Measurements from ENCODE around the gene MAP3K15. TPM values are rescaled to one million over a fixed set of nuclear protein-coding genes. Genes with fewer than 3 reads are reported as not detected.
"Not testable (repeated sequence)": the region's sequence is repeated elsewhere in the genome, so short reads cannot be mapped to it uniquely, and the experiment has no call there.

MAP3K15 gene
- total RNA-seq, 1 donor from 2014 or later = 0.25 TPM

DNA sequence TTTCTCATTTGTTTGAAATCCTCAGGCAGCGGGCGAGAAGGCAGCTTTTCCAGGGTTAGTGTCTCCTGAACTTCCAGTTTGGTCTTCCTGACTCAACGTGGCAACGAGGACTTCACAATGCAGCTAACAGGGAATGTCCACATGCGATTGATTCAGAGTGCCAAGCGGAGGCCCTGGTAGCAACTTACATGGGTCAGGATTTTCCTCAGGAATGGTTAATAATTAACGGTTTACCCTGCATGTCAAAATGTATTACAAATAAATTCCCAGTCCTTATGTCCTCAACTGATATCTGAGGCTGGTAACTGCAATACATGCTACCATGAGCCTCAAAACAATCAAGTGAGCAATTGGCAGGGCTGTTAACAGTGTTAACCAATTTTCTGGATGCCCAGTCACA lies 67.2 kb downstream of the MAP3K15 start:
- Histone ChIP-seq H3K9me3 (no peaks in the 10 kb centered on the region), H3K27ac (no peak overlapping the region), H3K4me3 (no peak overlapping the region), H3K27me3 (no peaks in the 10 kb centered on the region), H3K4me1 (no peaks in the 10 kb centered on the region), H3K36me3 (no peaks in the 10 kb centered on the region)
- no peak for TF ChIP-seq POLR2A (IDR thresholded peaks at IDR 0.05)
- TF ChIP-seq, protein P1, sequence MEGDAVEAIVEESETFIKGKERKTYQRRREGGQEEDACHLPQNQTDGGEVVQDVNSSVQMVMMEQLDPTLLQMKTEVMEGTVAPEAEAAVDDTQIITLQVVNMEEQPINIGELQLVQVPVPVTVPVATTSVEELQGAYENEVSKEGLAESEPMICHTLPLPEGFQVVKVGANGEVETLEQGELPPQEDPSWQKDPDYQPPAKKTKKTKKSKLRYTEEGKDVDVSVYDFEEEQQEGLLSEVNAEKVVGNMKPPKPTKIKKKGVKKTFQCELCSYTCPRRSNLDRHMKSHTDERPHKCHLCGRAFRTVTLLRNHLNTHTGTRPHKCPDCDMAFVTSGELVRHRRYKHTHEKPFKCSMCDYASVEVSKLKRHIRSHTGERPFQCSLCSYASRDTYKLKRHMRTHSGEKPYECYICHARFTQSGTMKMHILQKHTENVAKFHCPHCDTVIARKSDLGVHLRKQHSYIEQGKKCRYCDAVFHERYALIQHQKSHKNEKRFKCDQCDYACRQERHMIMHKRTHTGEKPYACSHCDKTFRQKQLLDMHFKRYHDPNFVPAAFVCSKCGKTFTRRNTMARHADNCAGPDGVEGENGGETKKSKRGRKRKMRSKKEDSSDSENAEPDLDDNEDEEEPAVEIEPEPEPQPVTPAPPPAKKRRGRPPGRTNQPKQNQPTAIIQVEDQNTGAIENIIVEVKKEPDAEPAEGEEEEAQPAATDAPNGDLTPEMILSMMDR (IDR thresholded peaks at IDR 0.05) = no peak
- TF ChIP-seq POLR2AphosphoS5 (IDR thresholded peaks at IDR 0.05; ENCODE audit: insufficient read depth in 1 of 2, low read depth in 1 of 2) = no peak
- DNase-seq (ENCODE audit: extremely low spot score in 2 of 2) = no peak
- intact Hi-C loops (cut with DNase I) = no loop called here

DNA sequence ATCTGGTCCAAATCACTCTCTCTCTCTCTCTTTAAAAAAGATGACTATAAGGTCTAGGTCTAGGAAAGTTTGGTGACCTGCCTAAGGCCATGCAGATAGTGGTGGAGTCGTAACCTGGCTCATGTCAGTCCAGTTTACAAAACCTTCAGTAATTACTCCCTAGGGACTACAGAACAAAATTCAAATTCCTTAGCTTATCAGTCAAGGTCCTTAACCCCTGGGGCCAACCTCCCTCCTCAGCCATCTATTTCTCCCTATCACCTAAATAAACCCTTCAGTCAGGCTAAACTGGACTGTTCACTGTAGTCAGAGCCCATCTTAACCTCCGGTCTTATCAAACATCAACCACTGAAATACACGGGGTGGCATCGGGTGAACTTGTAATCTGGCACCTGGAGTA lies 68.9 kb downstream of the MAP3K15 start:
- no peak for TF ChIP-seq POLR2AphosphoS5 (IDR thresholded peaks at IDR 0.05; ENCODE audit: insufficient read depth in 1 of 2, low read depth in 1 of 2)
- no peak for TF ChIP-seq POLR2A (IDR thresholded peaks at IDR 0.05)
- TF ChIP-seq, protein P1 (IDR thresholded peaks at IDR 0.05) = no peak
- Histone ChIP-seq H3K4me1 (no peaks in the 10 kb centered on the region), H3K27ac (no peak overlapping the region), H3K27me3 (no peaks in the 10 kb centered on the region), H3K36me3 (no peaks in the 10 kb centered on the region), H3K4me3 (no peak overlapping the region), H3K9me3 (no peaks in the 10 kb centered on the region)
- no peak for DNase-seq (ENCODE audit: extremely low spot score in 2 of 2)
- intact Hi-C loops (cut with DNase I) = no loop called here

DNA sequence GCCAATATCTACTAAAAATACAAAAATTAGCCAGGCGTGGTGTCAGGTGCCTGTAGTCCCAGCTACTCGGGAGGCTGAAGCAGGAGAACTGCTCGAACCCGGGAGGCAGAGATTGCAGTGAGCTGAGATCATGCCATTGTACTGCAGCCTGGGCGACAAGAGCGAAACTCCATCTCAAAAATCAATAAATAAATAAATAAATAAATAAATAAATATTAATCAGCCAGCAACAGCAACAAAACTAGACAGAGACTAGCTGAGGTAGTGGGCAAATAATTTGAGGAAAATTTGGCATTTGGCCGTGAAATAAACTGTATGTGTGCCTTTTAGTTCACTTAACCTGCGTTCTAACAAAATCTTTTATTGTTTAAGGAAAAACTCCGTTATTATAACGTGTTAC lies 69.5 kb downstream of the MAP3K15 start:
- H3K27ac ChIP-seq; H3K4me3 ChIP-seq; H3K4me1 ChIP-seq; intact Hi-C loops (cut with DNase I); DNase-seq (ENCODE audit: extremely low spot score in 2 of 2); H3K9me3 ChIP-seq; H3K36me3 ChIP-seq; H3K27me3 ChIP-seq: not testable (repeated sequence)

DNA sequence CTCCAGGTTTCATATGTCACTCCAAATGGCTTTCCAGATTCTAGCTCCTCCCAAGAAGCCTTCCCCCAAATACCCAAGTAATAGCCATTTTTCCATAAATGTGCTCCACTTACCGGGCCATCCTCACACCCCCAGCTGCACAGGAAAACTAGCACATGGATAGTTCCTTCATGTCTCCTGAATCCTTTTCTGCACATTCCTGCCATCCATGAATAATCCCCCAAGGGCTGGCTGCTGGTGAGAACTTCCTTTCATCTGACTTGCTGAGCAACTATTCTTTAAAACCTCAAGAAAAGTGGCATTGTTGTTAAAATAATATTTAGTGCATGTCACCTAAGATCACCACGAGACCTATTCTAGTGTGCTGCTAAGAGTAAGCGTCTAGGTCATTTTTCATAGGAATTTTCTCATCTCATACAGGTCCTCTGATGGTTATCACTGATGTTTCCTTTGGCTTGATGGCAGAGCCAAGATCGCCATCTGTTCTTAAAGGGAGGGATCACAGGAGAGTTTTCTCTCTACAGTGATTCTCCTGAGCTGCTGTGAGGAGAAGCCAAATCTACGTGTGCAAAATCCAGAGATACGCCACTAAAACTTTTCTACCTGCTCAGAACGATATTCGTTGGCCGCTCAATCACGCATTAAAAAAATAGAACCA lies 71.3 kb downstream of the MAP3K15 start:
- H3K27me3 ChIP-seq = no peaks in the 10 kb centered on the region
- intact Hi-C loops (cut with DNase I) = no loop called here
- H3K36me3 ChIP-seq = no peaks in the 10 kb centered on the region
- DNase-seq (ENCODE audit: extremely low spot score in 2 of 2) = no peak
- H3K9me3 ChIP-seq = no peaks in the 10 kb centered on the region
- TF ChIP-seq, protein P1 (IDR thresholded peaks at IDR 0.05) = no peak
- TF ChIP-seq POLR2A (IDR thresholded peaks at IDR 0.05) (no peak), POLR2AphosphoS5 (IDR thresholded peaks at IDR 0.05; ENCODE audit: insufficient read depth in 1 of 2, low read depth in 1 of 2) (no peak)
- H3K4me1 ChIP-seq = no peaks in the 10 kb centered on the region
- no peak overlapping the region for H3K27ac ChIP-seq
- H3K4me3 ChIP-seq = no peak overlapping the region

DNA sequence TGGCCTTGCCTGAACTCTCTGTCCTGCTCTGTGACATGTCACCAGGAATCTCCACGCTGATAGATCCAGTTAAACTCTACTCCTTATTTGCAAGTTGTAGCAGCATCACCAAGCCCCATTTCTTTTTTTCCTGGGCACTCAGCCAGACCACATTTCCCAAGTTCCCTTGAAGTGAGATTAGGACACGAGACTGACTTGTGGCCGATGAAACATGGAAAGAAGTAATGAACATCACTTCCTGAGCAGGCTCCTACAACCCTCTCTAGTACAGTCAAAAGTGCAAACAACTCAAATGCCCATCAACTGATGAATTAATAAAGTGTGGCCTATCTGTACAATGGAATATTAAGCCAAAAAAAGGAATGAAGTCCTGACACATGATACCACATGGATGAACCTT lies 74.6 kb downstream of the MAP3K15 start:
- TF ChIP-seq, protein P1 (IDR thresholded peaks at IDR 0.05) = no peak
- TF ChIP-seq POLR2A (IDR thresholded peaks at IDR 0.05) (no peak), POLR2AphosphoS5 (IDR thresholded peaks at IDR 0.05; ENCODE audit: insufficient read depth in 1 of 2, low read depth in 1 of 2) (no peak)
- Histone ChIP-seq H3K27me3 (no peaks in the 10 kb centered on the region), H3K36me3 (no peaks in the 10 kb centered on the region), H3K4me3 (no peak overlapping the region), H3K4me1 (no peaks in the 10 kb centered on the region), H3K9me3 (no peaks in the 10 kb centered on the region), H3K27ac (no peak overlapping the region)
- DNase-seq (ENCODE audit: extremely low spot score in 2 of 2) = no peak
- intact Hi-C loops (cut with DNase I) = no loop called here

DNA sequence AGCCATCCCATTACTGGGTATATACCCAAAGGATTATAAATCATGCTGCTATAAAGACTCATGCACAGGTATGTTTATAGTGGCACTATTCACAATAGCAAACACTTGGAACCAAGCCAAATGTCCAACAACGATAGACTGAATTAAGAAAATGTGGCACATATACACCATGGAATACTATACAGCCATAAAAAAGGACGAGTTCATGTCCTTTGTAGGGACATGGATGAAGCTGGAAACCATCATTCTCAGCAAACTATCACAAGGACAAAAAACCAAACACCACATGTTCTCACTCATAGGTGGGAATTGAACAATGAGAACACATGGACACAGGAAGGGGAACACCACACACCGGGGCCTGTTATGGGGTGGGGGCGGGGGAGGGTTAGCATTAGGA lies 92.6 kb downstream of the MAP3K15 start:
- H3K36me3 ChIP-seq; H3K9me3 ChIP-seq; intact Hi-C loops (cut with DNase I); H3K27me3 ChIP-seq; H3K4me3 ChIP-seq; H3K27ac ChIP-seq; H3K4me1 ChIP-seq; DNase-seq (ENCODE audit: extremely low spot score in 2 of 2): not testable (repeated sequence)

All from vagina (tissue), 2 donors.